Measurements from ENCODE around the gene GRIA1.

GRCh38 chr5:153594785-153595184, 104.3 kb downstream of the GRIA1 start:
- TF ChIP-seq CTCF (IDR thresholded peaks at IDR 0.05) (no peak), POLR2A (IDR thresholded peaks at IDR 0.05) (no peak)

All from transverse colon (tissue), 3 donors.